Heart left ventricle (tissue), 16 donors: ENCODE results near the gene UBQLN4. TPM values are rescaled to one million over a fixed set of nuclear protein-coding genes. Genes with fewer than 3 reads are reported as not detected.

ENCODE experiments used
- ATAC-seq, 4 donors: fragments of 200-7000 bp; cut with Tn5 transposase; one replicate each; pipeline ENCODE4 v1.9.1; 2020 to 2022; ENCODE audit warnings: moderate library complexity in 4 of 4, mild to moderate bottlenecking in 3 of 4, moderate number of reproducible peaks in 1 of 4
- DNase-seq, 5 donors: peaks; one replicate each; pipeline ENCODE4 v3.0.0-alpha.2; 2020
- H3K27ac ChIP-seq, 12 donors: fragments of 200-600 bp; sonication (generic) in 4 of 12; one replicate each; pipeline versions ENCODE4 v1.5.0 to v1.8.0; 2016 to 2022; ENCODE audit warnings: mild to moderate bottlenecking in 2 of 12
- H3K27me3 ChIP-seq, 9 donors: fragments of 200-600 bp; sonication (generic) in 2 of 9; one replicate each; pipeline versions ENCODE4 v1.5.1 to v1.8.0; 2016 to 2022; ENCODE audit warnings: mild to moderate bottlenecking in 3 of 9
- H3K36me3 ChIP-seq, 9 donors: fragments of 200-600 bp; sonication (generic) in 2 of 9; one replicate each; pipeline versions ENCODE4 v1.5.0 to v1.8.0; 2018 to 2022; ENCODE audit warnings: mild to moderate bottlenecking in 2 of 9
- H3K4me1 ChIP-seq, 12 donors: fragments of 200-600 bp; sonication (generic) in 4 of 12; one replicate each; pipeline versions ENCODE4 v1.5.0 to v1.8.0; 2016 to 2022; ENCODE audit warnings: mild to moderate bottlenecking in 3 of 12
- H3K4me3 ChIP-seq, 12 donors: fragments of 200-600 bp; sonication (generic) in 4 of 12; one replicate each; pipeline versions ENCODE4 v1.5.0 to v1.8.0; 2017 to 2022; ENCODE audit warnings: mild to moderate bottlenecking in 9 of 12, moderate library complexity in 4 of 12
- H3K9me3 ChIP-seq, 12 donors: fragments of 200-600 bp; sonication (generic) in 4 of 12; one replicate each; pipeline versions ENCODE4 v1.5.0 to v1.8.0; 2016 to 2022; ENCODE audit warnings: mild to moderate bottlenecking in 1 of 12
- CTCF ChIP-seq, 12 donors: fragments of 200-600 bp; sonication (generic) in 4 of 12; IDR thresholded peaks; one replicate each; pipeline versions ENCODE4 v1.5.0 to v1.8.0; 2018 to 2022; ENCODE audit warnings: antibody characterized with exemption in 12 of 12, mild to moderate bottlenecking in 5 of 12
- POLR2A ChIP-seq, 2 donors: fragments of 450-650 bp; IDR thresholded peaks; one replicate each; pipeline ENCODE4 v1.6.1; 2017; ENCODE audit warnings: antibody characterized with exemption in 2 of 2, mild to moderate bottlenecking in 2 of 2, moderate library complexity in 2 of 2
- WGBS, 4 donors: extraction: QIAGEN DNeasy Blood & Tissue Kit in 2 of 4; methylation state at CpG; one replicate each; pipeline versions ENCODE4 v1.1.5 to v1.1.7; 2013 to 2018; 5-methylcytosine and 5-hydroxymethylcytosine counted together
- intact Hi-C, 10 donors: fragments of 100-400 bp; cut with DNase I; formaldehyde crosslinking; loops; one replicate each; pipeline versions ENCODE4 v1.11.1 to v1.14.2; 2022
- polyA plus RNA-seq, 2 donors: library from polyadenylated mRNA; stranded (reverse); fragments of 200-250 nt; gene quantifications; one replicate each; pipeline ENCODE4 v1.2.3, GENCODE V29; 2013
- total RNA-seq, 9 donors: library from RNA; depleted of rRNA in 2 of 9; stranded (reverse); fragments of >200 nt in 2 of 9; fragmentation: NEBNext Ultra II Directional in 3 of 9; extraction: Animal tissue kit (Norgen Biotek cat#: 25700) in 3 of 9; gene quantifications; one replicate each; pipeline versions ENCODE4 v1.1.0 to v1.2.4, GENCODE V29; 2016 to 2023
- donor health status: ischemic (EF 13 %, LVEDD 7.1; RV severe dilation, severe dysfunction).
- donor health status: healthy with polysubstance abuse.
- donor health status: DM: no; HTN: yes; CAD: no.
- donor health status: DM: no; HTN: no; CAD: no.
- donor health status: ischemic (EF 25% LVEDD 6.9; RV normal size, moderate dysfunction).
- donor health status: ischemic (EF 25% LVEDD 5.7; RV mildly dilated, moderate dysfunction).
- donor health status: healthy.
- donor health status: DM: yes; HTN: yes; CAD: no.
- donor health status: ischemic (EF 35%, LVEDD 5.7; RV mildly dilated, moderate dysfunction).
- donor health status: nonischemic (EF 11% LVEDD 7.7; RV severe dilation, severe dysfunction).
- donor health status: DM: yes; HTN: yes; CAD: no.
- donor health status: PGD.
- donor health status: ischemic (EF 29% LVEDD 5.4; RV normal size, mild dysfunction).
- donor health status: nonischemic (EF 23%, LVEDD 6.1; RV moderate dilation, normal function).

UBQLN4 gene
- total and polyA plus RNA-seq, 11 donors: 15.1 to 37.3 (median 26.9) TPM

GRCh38 chr1:156024801-156025200 is 28.8 kb downstream of the UBQLN4 start:
- DNase-seq: no peak
- no peak overlapping the region for H3K27ac ChIP-seq
- no peaks in the 10 kb centered on the region for H3K36me3 ChIP-seq
- intact Hi-C loops: loop anchor here in 3 of 10 donors (5.0 kb wide), 2 partner anchors 32 to 42 kb away; no protein-coding TSS in a partner anchor
- no peak overlapping the region for H3K4me3 ChIP-seq
- no peak for ATAC-seq
- 84 to 86% (median 85%) methylated on average over 5 of the region's 5 CpGs for WGBS, 4 donors
- peaks cover 0 to 14% (median 6%) of the 10 kb centered on the region in 12 donors for H3K4me1 ChIP-seq
- H3K27me3 ChIP-seq: no peaks in the 10 kb centered on the region
- no peak for TF ChIP-seq POLR2A (IDR thresholded peaks at IDR 0.05)
- TF ChIP-seq CTCF (IDR thresholded peaks at IDR 0.05): no peak
- H3K9me3 ChIP-seq: no peaks in the 10 kb centered on the region

DNA sequence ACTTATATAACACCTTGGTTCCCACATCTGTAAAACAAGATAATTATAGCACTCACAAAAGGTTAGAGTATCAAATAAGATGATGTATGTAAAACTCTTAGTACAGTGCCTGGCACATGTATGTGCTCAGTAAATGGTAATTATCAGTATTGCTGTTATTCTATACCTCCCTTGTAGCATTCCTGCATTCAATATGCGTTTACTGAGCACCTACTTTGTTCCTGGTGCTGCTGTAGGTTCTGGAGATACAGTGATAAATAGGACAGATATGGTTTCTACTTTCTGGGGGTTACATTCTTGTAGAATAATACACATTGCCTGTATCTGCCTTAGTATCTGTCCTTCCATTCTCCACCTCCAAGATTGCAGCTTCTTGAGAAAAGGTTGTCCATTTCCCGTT is 31.6 kb downstream of the UBQLN4 start:
- ATAC-seq (no peak), DNase-seq (no peak)
- H3K4me1 ChIP-seq: peaks cover 0 to 24% (median 11%) of the 10 kb centered on the region in 12 donors
- TF ChIP-seq POLR2A (IDR thresholded peaks at IDR 0.05) (no peak), CTCF (IDR thresholded peaks at IDR 0.05) (no peak)
- WGBS, 4 donors: 69 to 83% (median 73%) methylated on average over 2 of the region's 2 CpGs
- no peak overlapping the region for H3K27ac ChIP-seq
- no peaks in the 10 kb centered on the region for H3K9me3 ChIP-seq
- H3K4me3 ChIP-seq: no peak overlapping the region
- no peaks in the 10 kb centered on the region for H3K27me3 ChIP-seq
- intact Hi-C loops: loop anchor here in 3 of 10 donors (2.0 to 5.0 kb wide), 2 partner anchors 29 to 35 kb away; no protein-coding TSS in a partner anchor
- peaks cover 0 to 28% (median 23%) of the 10 kb centered on the region in 9 donors for H3K36me3 ChIP-seq

DNA sequence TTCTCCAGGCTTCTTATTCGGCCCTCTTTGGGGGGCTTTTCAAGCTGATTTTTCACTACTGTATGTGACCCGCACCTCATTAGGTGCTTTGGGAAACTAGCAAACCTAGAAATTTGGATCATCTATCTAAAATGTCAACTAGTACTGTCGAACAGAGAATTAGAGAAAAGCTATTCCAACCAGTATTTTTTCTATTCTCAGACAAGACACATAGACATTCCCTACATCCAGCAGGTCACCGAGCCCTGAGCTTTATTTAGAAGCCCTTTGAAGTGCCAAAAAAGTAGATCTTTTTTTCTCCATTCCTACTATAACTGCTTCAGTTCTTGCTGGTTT is 32.5 kb downstream of the UBQLN4 start:
- ATAC-seq (no peak), DNase-seq (no peak)
- Histone ChIP-seq H3K27ac (peak overlapping the region in 10 of 12 donors; percentile 82 to 96 (median 91)), H3K9me3 (no peaks in the 10 kb centered on the region), H3K4me1 (peaks cover 0 to 23% (median 11%) of the 10 kb centered on the region in 12 donors), H3K4me3 (peak overlapping the region; percentile 59 to 94 (median 81)), H3K36me3 (peaks cover 0 to 37% (median 32%) of the 10 kb centered on the region in 9 donors), H3K27me3 (no peaks in the 10 kb centered on the region)
- intact Hi-C loops: loop anchor here in 3 of 10 donors (2.0 to 5.0 kb wide), 2 partner anchors 30 to 36 kb away; no protein-coding TSS in a partner anchor
- 4 to 8% (median 6%) methylated on average over 4 of the region's 4 CpGs for WGBS, 4 donors
- TF ChIP-seq POLR2A (IDR thresholded peaks at IDR 0.05): no peak
- no peak for TF ChIP-seq CTCF (IDR thresholded peaks at IDR 0.05)

DNA sequence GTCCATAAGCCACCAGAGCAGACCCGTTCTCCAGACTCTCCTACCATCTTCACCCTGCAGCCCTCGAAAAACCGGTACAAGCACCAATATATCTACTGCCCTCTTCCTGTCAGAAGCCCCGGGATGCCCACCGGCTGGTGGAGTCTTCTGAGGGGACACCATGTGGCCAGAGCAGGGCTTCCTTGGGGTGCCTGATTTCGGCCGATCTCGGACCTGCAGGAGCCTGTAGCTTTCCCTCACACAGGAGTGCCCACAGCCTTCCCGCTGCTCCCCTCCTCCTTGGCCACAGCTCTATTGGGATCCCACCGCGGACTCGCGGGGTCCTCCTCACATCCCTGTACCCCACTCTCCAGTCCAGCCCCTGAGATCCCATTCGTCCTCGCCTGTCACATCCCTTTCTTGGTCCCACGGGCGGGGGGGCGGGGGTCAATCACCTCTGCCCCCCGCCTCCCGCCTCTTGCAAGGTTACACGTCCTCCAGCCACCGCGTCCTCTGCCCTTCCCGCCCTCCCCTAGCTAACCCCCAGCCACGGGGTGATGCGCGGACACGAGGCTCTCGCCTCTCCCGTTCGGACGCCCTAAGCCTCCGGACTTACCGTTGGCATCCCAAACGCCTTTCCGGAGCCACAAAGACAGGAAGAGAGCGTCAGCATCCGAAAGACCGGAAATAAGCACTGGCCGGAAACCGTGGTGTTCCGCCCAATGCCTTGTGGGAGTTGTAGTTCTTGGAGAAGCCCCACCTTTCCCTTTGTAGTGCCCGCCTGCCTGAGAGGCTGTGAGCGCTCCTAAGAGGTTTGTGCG is 33.1 kb downstream of the UBQLN4 start, which contains the start of gene SSR2:
Gene SSR2 (minus strand): TSS at position 659 of the 800 bp plus-strand sequence. CDS start 784 bp downstream, outside the sequence.
- Histone ChIP-seq H3K27me3 (no peaks in the 10 kb centered on the region), H3K36me3 (peaks cover 0 to 43% (median 38%) of the 10 kb centered on the region in 9 donors), H3K4me3 (peak within 1 kb of the TSS; percentile 59 to 94 (median 81)), H3K4me1 (peaks cover 0 to 23% (median 11%) of the 10 kb centered on the region in 12 donors), H3K27ac (peak within 1 kb of the TSS; percentile 45 to 96 (median 90)), H3K9me3 (no peaks in the 10 kb centered on the region)
- peak; percentile 97 to 99 (median 98) for ATAC-seq
- DNase-seq: peak; percentile 88 to 92 (median 91)
- whole genome bisulfite sequencing, 4 donors: 0 to 1% (median 0%) methylated on average over 42 to 45 of the region's 45 CpGs
- intact Hi-C loops: loop anchor here in 3 of 10 donors (2.0 to 5.0 kb wide), 2 partner anchors 30 to 37 kb away; no protein-coding TSS in a partner anchor
- TF ChIP-seq POLR2A (IDR thresholded peaks at IDR 0.05) (peak in 1 of 2 donors; percentile 61), CTCF (IDR thresholded peaks at IDR 0.05) (no peak)
